PC-9 (cell line): ENCODE results near the gene TRAPPC3L. TPM values are rescaled to one million over a fixed set of nuclear protein-coding genes. Genes with fewer than 3 reads are reported as not detected.

Experiments used
- BruUV-seq: library from RNA; stranded (reverse); fragments of 400-500 nt; replicated peaks from 2 replicates; lab custom pipeline; 2021; lab: Mats Ljungman, UMichigan
- CTCF ChIA-PET: fragments of 300-600 bp; sonication (Branson Sonifier 250); formaldehyde crosslinking; loops from one replicate; lab custom pipeline; 2022; ENCODE audit warnings: antibody characterized with exemption; lab: Charles Lee
- POLR2A ChIA-PET: fragments of 300-600 bp; sonication (Branson Sonifier 250); formaldehyde crosslinking; loops from one replicate; lab custom pipeline; 2022; ENCODE audit warnings: antibody characterized with exemption; ENCODE audit not compliant: unreplicated experiment; lab: Charles Lee
- DNase-seq, 2 experiments: peaks; one replicate each; pipeline versions ENCODE4 v3.0.0 to v3.0.0-alpha.2; 2015 to 2022; ENCODE audit warnings: mixed read lengths in 1 of 2
- H2AFZ ChIP-seq: fragments of 200-600 bp; sonication (generic); 2 replicates; pipeline ENCODE4 v1.8.1; 2017; ENCODE audit warnings: antibody characterized with exemption
- H3F3A ChIP-seq: fragments of 200-600 bp; sonication (generic); 2 replicates; pipeline ENCODE4 v1.8.1; 2017; ENCODE audit warnings: antibody characterized with exemption, mild to moderate bottlenecking, low read depth; ENCODE audit not compliant: insufficient read depth
- H3K27ac ChIP-seq: fragments of 200-600 bp; sonication (generic); 2 replicates; pipeline ENCODE4 v1.6.1; 2016; ENCODE audit warnings: mixed run types
- H3K27me3 ChIP-seq: fragments of 200-600 bp; sonication (generic); 2 replicates; pipeline ENCODE4 v1.6.1; 2016; ENCODE audit warnings: low read depth, mixed run types; ENCODE audit not compliant: insufficient read depth
- H3K36me3 ChIP-seq: fragments of 200-600 bp; sonication (generic); 2 replicates; pipeline ENCODE4 v1.6.1; 2016; ENCODE audit warnings: low read depth, mixed run types
- H3K4me1 ChIP-seq: fragments of 200-600 bp; sonication (generic); replicated peaks from 2 replicates; pipeline ENCODE4 v1.6.1; 2016; ENCODE audit warnings: mixed run types; ENCODE audit not compliant: insufficient read depth
- H3K4me2 ChIP-seq: fragments of 200-600 bp; sonication (generic); 2 replicates; pipeline ENCODE4 v1.6.1; 2017; ENCODE audit warnings: mixed run types
- H3K4me3 ChIP-seq: fragments of 200-600 bp; sonication (generic); 2 replicates; pipeline ENCODE4 v1.6.1; 2016; ENCODE audit warnings: mixed run types
- H3K79me2 ChIP-seq: fragments of 200-600 bp; sonication (generic); 2 replicates; pipeline ENCODE4 v1.6.1; 2017; ENCODE audit warnings: low read depth, mixed run types
- H3K9me2 ChIP-seq: fragments of 200-600 bp; sonication (generic); 2 replicates; pipeline ENCODE4 v1.8.1; 2017; ENCODE audit warnings: mild to moderate bottlenecking; ENCODE audit not compliant: insufficient read depth
- H3K9me3 ChIP-seq: fragments of 200-600 bp; sonication (generic); 2 replicates; pipeline ENCODE4 v1.8.1; 2016; ENCODE audit warnings: low read depth; ENCODE audit not compliant: insufficient read depth
- H4K20me1 ChIP-seq: fragments of 200-600 bp; sonication (generic); 2 replicates; pipeline ENCODE4 v1.8.1; 2017; ENCODE audit not compliant: insufficient read depth
- EZH2 ChIP-seq: fragments of 200-600 bp; sonication (generic); IDR thresholded peaks from 2 replicates; pipeline ENCODE4 v1.8.0; 2017; ENCODE audit warnings: antibody characterized with exemption, low read depth
- intact Hi-C: fragments of 100-400 bp; cut with micrococcal nuclease; formaldehyde crosslinking; loops from one replicate; pipeline ENCODE4 v1.10.0; 2022; ENCODE audit not compliant: unreplicated experiment
- total RNA-seq: library from RNA; stranded (reverse); gene quantifications from 2 replicates; pipeline ENCODE4 v1.2.3, GENCODE V29; 2021
- TF ChIP-seq, protein P1 (sequence below): fragments of 200-600 bp; sonication (generic); conservative IDR thresholded peaks from 2 replicates; pipeline ENCODE4 v1.6.1; 2017; ENCODE audit warnings: mixed run types, antibody characterized with exemption, mild to moderate bottlenecking, moderate library complexity

The TRAPPC3L gene
- total RNA-seq, 1 experiment from 2014 or later: not detected

DNA sequence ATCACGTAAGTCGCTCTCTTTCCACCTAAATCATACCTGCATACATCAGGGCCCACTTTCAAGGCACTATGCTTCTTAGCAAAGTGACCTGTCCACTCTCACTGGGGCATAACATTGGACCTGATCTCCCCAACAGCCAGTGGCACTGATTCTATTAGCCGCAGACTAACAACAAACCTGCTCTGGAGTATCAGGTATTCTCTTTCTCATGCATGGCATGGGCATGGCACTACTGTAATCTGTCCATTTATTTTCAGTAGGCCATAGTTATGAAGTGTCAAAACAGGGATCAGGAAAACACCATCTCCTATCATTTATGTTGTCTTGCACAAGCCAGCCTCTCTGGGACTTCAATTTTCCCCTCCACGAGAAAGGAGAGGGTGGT, 16.5 kb upstream of the TRAPPC3L start:
- DNase-seq: no peak
- Histone ChIP-seq H4K20me1 (no peaks in the 10 kb centered on the region), H3K9me2 (no peaks in the 10 kb centered on the region; the same call in 1 of the 2 replicates), H2AFZ (no peak overlapping the region), H3K9me3 (no peaks in the 10 kb centered on the region), H3K79me2 (no peaks in the 10 kb centered on the region), H3K4me2 (no peak overlapping the region), H3K4me3 (no peak overlapping the region), H3F3A (peaks cover 11% of the 10 kb centered on the region; the same call in 1 of the 2 replicates), H3K36me3 (no peaks in the 10 kb centered on the region), H3K27ac (no peak overlapping the region), H3K4me1 (peaks cover 14% of the 10 kb centered on the region; the same call in 1 of the 2 replicates), H3K27me3 (no peaks in the 10 kb centered on the region)
- CTCF ChIA-PET: interaction anchor here (0.5 to 0.9 kb wide), 3 partner anchors 169 to 513 kb away, joined by 3 to 4 read pairs (median 3); no protein-coding TSS in a partner anchor
- intact Hi-C loops: loop anchor here (10.0 kb wide), 1 partner anchor 187 kb away; the partner anchor contains the start of gene DSE
- BruUV-seq: no TSS peak
- TF ChIP-seq, protein P1, sequence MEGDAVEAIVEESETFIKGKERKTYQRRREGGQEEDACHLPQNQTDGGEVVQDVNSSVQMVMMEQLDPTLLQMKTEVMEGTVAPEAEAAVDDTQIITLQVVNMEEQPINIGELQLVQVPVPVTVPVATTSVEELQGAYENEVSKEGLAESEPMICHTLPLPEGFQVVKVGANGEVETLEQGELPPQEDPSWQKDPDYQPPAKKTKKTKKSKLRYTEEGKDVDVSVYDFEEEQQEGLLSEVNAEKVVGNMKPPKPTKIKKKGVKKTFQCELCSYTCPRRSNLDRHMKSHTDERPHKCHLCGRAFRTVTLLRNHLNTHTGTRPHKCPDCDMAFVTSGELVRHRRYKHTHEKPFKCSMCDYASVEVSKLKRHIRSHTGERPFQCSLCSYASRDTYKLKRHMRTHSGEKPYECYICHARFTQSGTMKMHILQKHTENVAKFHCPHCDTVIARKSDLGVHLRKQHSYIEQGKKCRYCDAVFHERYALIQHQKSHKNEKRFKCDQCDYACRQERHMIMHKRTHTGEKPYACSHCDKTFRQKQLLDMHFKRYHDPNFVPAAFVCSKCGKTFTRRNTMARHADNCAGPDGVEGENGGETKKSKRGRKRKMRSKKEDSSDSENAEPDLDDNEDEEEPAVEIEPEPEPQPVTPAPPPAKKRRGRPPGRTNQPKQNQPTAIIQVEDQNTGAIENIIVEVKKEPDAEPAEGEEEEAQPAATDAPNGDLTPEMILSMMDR: no peak
- no peak for TF ChIP-seq EZH2
- POLR2A ChIA-PET: no interaction called here

DNA sequence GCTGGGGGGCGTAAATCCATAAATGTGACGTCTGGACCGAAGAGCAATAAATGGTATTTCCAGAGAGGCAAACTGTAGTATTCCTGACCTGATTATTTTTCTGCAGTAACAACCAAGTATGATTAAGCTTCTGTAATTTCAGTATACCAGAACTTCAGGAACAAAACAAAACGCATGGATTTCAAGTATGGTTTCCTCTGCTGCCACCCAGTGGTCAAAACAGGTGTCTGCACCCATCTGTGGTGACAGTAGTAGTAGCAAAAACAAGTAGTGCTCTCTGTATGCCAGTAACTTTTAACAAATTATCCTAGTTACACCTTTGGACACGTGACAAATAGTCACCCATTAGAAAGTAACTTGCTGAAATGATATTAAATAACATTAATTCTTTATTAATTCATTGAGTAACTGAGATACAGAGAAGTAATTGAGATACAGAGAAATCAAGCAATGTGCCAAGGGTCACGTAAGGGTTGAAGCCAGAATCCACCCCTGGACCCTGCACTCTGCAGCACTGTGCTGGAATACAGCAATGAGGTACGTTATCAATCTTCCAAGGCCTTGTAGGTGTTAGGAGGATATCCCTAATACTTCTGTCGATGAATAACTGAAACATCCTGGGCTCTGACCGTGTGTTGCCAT, 16.0 kb upstream of the TRAPPC3L start:
- Histone ChIP-seq H3K4me1 (peaks cover 14% of the 10 kb centered on the region; the same call in 1 of the 2 replicates), H3F3A (peaks cover 11% of the 10 kb centered on the region; the same call in 1 of the 2 replicates), H3K9me2 (no peaks in the 10 kb centered on the region; the same call in 1 of the 2 replicates), H3K36me3 (no peaks in the 10 kb centered on the region), H3K79me2 (no peaks in the 10 kb centered on the region), H3K9me3 (no peaks in the 10 kb centered on the region), H4K20me1 (no peaks in the 10 kb centered on the region), H3K27me3 (no peaks in the 10 kb centered on the region), H3K4me3 (no peak overlapping the region), H3K4me2 (no peak overlapping the region), H2AFZ (no peak overlapping the region), H3K27ac (no peak overlapping the region)
- ChIA-PET CTCF (interaction anchor here (0.5 to 1.2 kb wide), 8 partner anchors 9 to 513 kb away, joined by 3 to 9 read pairs (median 4); partner anchors contain the start of genes DSE and RWDD1), POLR2A (interaction anchor here (0.6 to 0.8 kb wide), 2 partner anchors 203 to 550 kb away, joined by 5 to 11 read pairs; no protein-coding TSS in a partner anchor)
- TF ChIP-seq, protein P1: peak; percentile 96
- no peak for TF ChIP-seq EZH2
- DNase-seq: peak; percentile 62 to 65
- intact Hi-C loops: loop anchor here (1.0 to 10.0 kb wide), 2 partner anchors 187 to 293 kb away; partner anchors contain the start of gene DSE
- BruUV-seq: no TSS peak

DNA sequence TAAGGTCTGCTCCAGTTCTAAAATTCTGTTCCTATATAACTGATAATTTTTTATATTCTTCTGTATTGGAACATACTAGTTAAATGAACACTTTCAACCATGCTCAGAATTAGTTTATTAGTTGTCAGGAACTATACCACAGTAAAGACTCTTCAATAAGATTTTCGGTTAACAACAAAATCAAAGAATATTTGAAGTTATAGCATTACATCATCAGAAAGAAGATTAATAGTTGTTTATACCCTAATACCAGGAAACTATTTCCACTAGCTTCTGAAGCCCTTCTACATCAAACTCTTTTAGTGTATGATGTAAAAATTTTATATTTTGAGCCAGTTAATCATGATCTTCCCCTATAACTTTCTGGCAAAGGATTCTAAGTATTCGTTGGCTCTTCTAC, 14.6 kb upstream of the TRAPPC3L start:
- intact Hi-C loops: loop anchor here (10.0 kb wide), 1 partner anchor 185 kb away; the partner anchor contains the start of gene DSE
- no peaks in the 10 kb centered on the region for H3K27me3 ChIP-seq
- CTCF ChIA-PET: interaction anchor here (0.6 to 1.2 kb wide), 4 partner anchors 11 to 636 kb away, joined by 3 to 9 read pairs (median 4); partner anchors contain the start of gene RWDD1

More for the DNA sequence above, 14.6 kb upstream of the TRAPPC3L start:
- H3K9me2 ChIP-seq: no peaks in the 10 kb centered on the region; the same call in 1 of the 2 replicates
- BruUV-seq: no TSS peak
- H2AFZ ChIP-seq: no peak overlapping the region
- H3F3A ChIP-seq: peaks cover 11% of the 10 kb centered on the region; the same call in 1 of the 2 replicates
- no peak overlapping the region for H3K4me2 ChIP-seq
- no peaks in the 10 kb centered on the region for H3K79me2 ChIP-seq
- TF ChIP-seq, protein P1: 0 out of 2 replicates have a peak, but pooled peaks have one; percentile 18
- TF ChIP-seq EZH2: no peak
- H3K27ac ChIP-seq: no peak overlapping the region
- H3K9me3 ChIP-seq: no peaks in the 10 kb centered on the region
- H3K36me3 ChIP-seq: no peaks in the 10 kb centered on the region
- H3K4me3 ChIP-seq: no peak overlapping the region
- H3K4me1 ChIP-seq: peaks cover 14% of the 10 kb centered on the region; the same call in 1 of the 2 replicates
- DNase-seq: no peak
- POLR2A ChIA-PET: no interaction called here
- no peaks in the 10 kb centered on the region for H4K20me1 ChIP-seq
